ENCODE results near the gene AHNAK2. TPM values are rescaled to one million over a fixed set of nuclear protein-coding genes. Genes with fewer than 3 reads are reported as not detected.
"Not testable (repeated sequence)": the region's sequence is repeated elsewhere in the genome, so short reads cannot be mapped to it uniquely, and the experiment has no call there.

The AHNAK2 gene
- total RNA-seq, 1 donor from 2014 or later = 184 TPM

GRCh38 chr14:104950701-104951100 is 27.5 kb downstream of the AHNAK2 start:
- ATAC-seq = not testable (repeated sequence)

GRCh38 chr14:104950021-104950420 is 28.2 kb downstream of the AHNAK2 start:
- no peak for ATAC-seq

- ATAC-seq = not testable (repeated sequence)
Observed at GRCh38 chr14:104949406-104949955, 28.7 kb downstream of the AHNAK2 start.

GRCh38 chr14:104948736-104949031 is 29.5 kb downstream of the AHNAK2 start:
- ATAC-seq = no peak

GRCh38 chr14:104947881-104948735 is 30.1 kb downstream of the AHNAK2 start:
- not testable (repeated sequence) for ATAC-seq

GRCh38 chr14:104947201-104947600 is 31.0 kb downstream of the AHNAK2 start:
- ATAC-seq = not testable (repeated sequence)

GRCh38 chr14:104945986-104946965 is 31.9 kb downstream of the AHNAK2 start:
- ATAC-seq = not testable (repeated sequence)

GRCh38 chr14:104945266-104945665 is 32.9 kb downstream of the AHNAK2 start:
- ATAC-seq = not testable (repeated sequence)

GRCh38 chr14:104944436-104945205 is 33.6 kb downstream of the AHNAK2 start:
- ATAC-seq = not testable (repeated sequence)

GRCh38 chr14:104944016-104944308 is 34.2 kb downstream of the AHNAK2 start:
- not testable (repeated sequence) for ATAC-seq

GRCh38 chr14:104943216-104944015 is 34.8 kb downstream of the AHNAK2 start:
- ATAC-seq = not testable (repeated sequence)

GRCh38 chr14:104942586-104942985 is 35.6 kb downstream of the AHNAK2 start:
- ATAC-seq = no peak

- no peak for ATAC-seq
Observed at GRCh38 chr14:104941508-104942365, 36.4 kb downstream of the AHNAK2 start.

- no peak for ATAC-seq
Observed at GRCh38 chr14:104940526-104941150, 37.5 kb downstream of the AHNAK2 start.

GRCh38 chr14:104939666-104940410 is 38.3 kb downstream of the AHNAK2 start:
- no peak for ATAC-seq

- ATAC-seq = no peak
Observed at GRCh38 chr14:104938960-104939359, 39.2 kb downstream of the AHNAK2 start.

GRCh38 chr14:104938436-104938835 is 39.7 kb downstream of the AHNAK2 start:
- ATAC-seq = no peak

GRCh38 chr14:104937694-104938365 is 40.3 kb downstream of the AHNAK2 start:
- ATAC-seq = no peak

GRCh38 chr14:104937161-104937560 is 41.0 kb downstream of the AHNAK2 start:
- ATAC-seq = no peak
